Smooth muscle cell (in vitro differentiated cells): ENCODE measurements around the gene SIPA1L3. TPM values are rescaled to one million over a fixed set of nuclear protein-coding genes. Genes with fewer than 3 reads are reported as not detected.

Experiments
- DNase-seq: peaks from one replicate; lab custom pipeline; 2025; ENCODE audit not compliant: unreplicated experiment; lab: John Stamatoyannopoulos, UW
- H2AFZ ChIP-seq: fragments of 200-600 bp; sonication (generic); 2 replicates; pipeline ENCODE4 v1.6.0; 2016; ENCODE audit warnings: antibody characterized with exemption, low read depth, mild to moderate bottlenecking
- H3F3A ChIP-seq: fragments of 200-600 bp; sonication (generic); 2 replicates; pipeline ENCODE4 v1.6.0; 2017; ENCODE audit warnings: antibody characterized with exemption, low read depth
- H3K27ac ChIP-seq: fragments of 200-600 bp; sonication (generic); 2 replicates; pipeline ENCODE4 v1.5.1; 2016; ENCODE audit warnings: low read depth, mild to moderate bottlenecking
- H3K27me3 ChIP-seq: fragments of 200-600 bp; sonication (generic); 2 replicates; pipeline ENCODE4 v1.6.1; 2016; ENCODE audit warnings: low read depth, mild to moderate bottlenecking
- H3K36me3 ChIP-seq: fragments of 200-600 bp; sonication (generic); 2 replicates; pipeline ENCODE4 v1.5.1; 2016; ENCODE audit warnings: low read depth
- H3K4me1 ChIP-seq: fragments of 200-600 bp; sonication (generic); 2 replicates; pipeline ENCODE4 v1.5.1; 2016; ENCODE audit warnings: low read depth
- H3K4me2 ChIP-seq: fragments of 200-600 bp; sonication (generic); 2 replicates; pipeline ENCODE4 v1.6.0; 2016; ENCODE audit warnings: mild to moderate bottlenecking
- H3K4me3 ChIP-seq: fragments of 200-600 bp; sonication (generic); 2 replicates; pipeline ENCODE4 v1.5.1; 2016; ENCODE audit warnings: mild to moderate bottlenecking
- H3K79me2 ChIP-seq: fragments of 200-600 bp; sonication (generic); 2 replicates; pipeline ENCODE4 v1.6.0; 2016; ENCODE audit warnings: low read depth, mild to moderate bottlenecking
- H3K9ac ChIP-seq: fragments of 200-600 bp; sonication (generic); 2 replicates; pipeline ENCODE4 v1.6.0; 2016; ENCODE audit warnings: low read depth
- H3K9me3 ChIP-seq: fragments of 200-600 bp; sonication (generic); replicated peaks from 2 replicates; pipeline ENCODE4 v1.5.1; 2016; ENCODE audit warnings: low read depth
- H4K20me1 ChIP-seq: fragments of 200-600 bp; sonication (generic); 2 replicates; pipeline ENCODE4 v1.6.0; 2016; ENCODE audit warnings: low read depth
- CTCF ChIP-seq: fragments of 200-600 bp; sonication (generic); IDR thresholded peaks from 2 replicates; pipeline ENCODE4 v1.5.1; 2017; ENCODE audit warnings: borderline replicate concordance, mild to moderate bottlenecking, antibody characterized with exemption; ENCODE audit not compliant: insufficient read depth, poor library complexity, severe bottlenecking
- WGBS: methylation state at CpG from one replicate; pipeline ENCODE4 v1.1.7; 2016; ENCODE audit warnings: low lambda C conversion rate; 5-methylcytosine and 5-hydroxymethylcytosine counted together
- polyA plus RNA-seq: library from polyadenylated mRNA; unstranded; fragments of >200 nt; fragmentation: Nextera tagmentation; extraction: Ambion mirVana; gene quantifications from 2 replicates; pipeline ENCODE4 v1.2.1, GENCODE V29; 2016
- total RNA-seq: library from RNA; depleted of rRNA; stranded (reverse); fragments of >200 nt; gene quantifications from 2 replicates; pipeline ENCODE4 v1.2.3, GENCODE V29; 2014

Gene SIPA1L3
- total and polyA plus RNA-seq, 2 experiments from 2014 or later: 6.5 to 7.6 TPM

GRCh38 chr19:38227287-38228004 is 320.4 kb downstream of the SIPA1L3 start:
- Histone ChIP-seq H4K20me1 (no peaks in the 10 kb centered on the region), H3K4me2 (no peak overlapping the region), H3K4me3 (no peak overlapping the region), H3K27me3 (peaks cover 54% of the 10 kb centered on the region), H3K9ac (no peak overlapping the region), H3K27ac (no peak overlapping the region), H3F3A (no peaks in the 10 kb centered on the region), H3K79me2 (no peaks in the 10 kb centered on the region), H3K4me1 (peaks cover 6% of the 10 kb centered on the region), H3K36me3 (no peaks in the 10 kb centered on the region), H3K9me3 (no peaks in the 10 kb centered on the region), H2AFZ (no peak overlapping the region)
- 71% methylated on average over 10 of the region's 11 CpGs for WGBS
- no peak for DNase-seq
- no peak for TF ChIP-seq CTCF

- no peak for TF ChIP-seq CTCF
- H3F3A ChIP-seq: no peaks in the 10 kb centered on the region
- H3K4me3 ChIP-seq: no peak overlapping the region
- H3K9me3 ChIP-seq: no peaks in the 10 kb centered on the region
- no peaks in the 10 kb centered on the region for H4K20me1 ChIP-seq
- DNase-seq: no peak
- no peak overlapping the region for H3K27ac ChIP-seq
- peak overlapping the region; percentile 91 for H3K4me2 ChIP-seq
- no peaks in the 10 kb centered on the region for H3K36me3 ChIP-seq
- no peaks in the 10 kb centered on the region for H3K79me2 ChIP-seq
- no peak overlapping the region for H2AFZ ChIP-seq
- WGBS: 54% methylated on average over 3 of the region's 16 CpGs
- H3K4me1 ChIP-seq: peaks cover 6% of the 10 kb centered on the region
- H3K27me3 ChIP-seq: peaks cover 54% of the 10 kb centered on the region
- H3K9ac ChIP-seq: no peak overlapping the region
These were observed 321.0 kb downstream of the SIPA1L3 start for GRCh38 chr19:38228005-38228377.

GRCh38 chr19:38228491-38229439 is 321.8 kb downstream of the SIPA1L3 start:
- H3K4me1 ChIP-seq: peaks cover 6% of the 10 kb centered on the region
- no peak overlapping the region for H3K27ac ChIP-seq
- peak overlapping the region; percentile 49 for H3K4me3 ChIP-seq
- no peak for TF ChIP-seq CTCF
- peaks cover 48% of the 10 kb centered on the region for H3K27me3 ChIP-seq
- no peak for DNase-seq
- no peak overlapping the region for H3K9ac ChIP-seq
- H3K36me3 ChIP-seq: no peaks in the 10 kb centered on the region
- H3K4me2 ChIP-seq: peak overlapping the region; percentile 91
- H2AFZ ChIP-seq: no peak overlapping the region
- no peaks in the 10 kb centered on the region for H4K20me1 ChIP-seq
- WGBS: 2% methylated on average over 44 of the region's 80 CpGs
- H3K79me2 ChIP-seq: no peaks in the 10 kb centered on the region
- H3K9me3 ChIP-seq: no peaks in the 10 kb centered on the region
- H3F3A ChIP-seq: no peaks in the 10 kb centered on the region
